Upper lobe of left lung (tissue), 4 donors: ENCODE results near the gene GPR137.

Experiments used
- CTCF ChIP-seq, 6 experiments: fragments of 450-650 bp in 4 of 6; fragments of 200-600 bp in 2 of 6; sonication (generic) in 2 of 6; IDR thresholded peaks; one replicate each; pipeline ENCODE4 v1.5.1; 2016 to 2019; ENCODE audit warnings: antibody characterized with exemption in 6 of 6
- EP300 ChIP-seq, 4 donors: sonication (generic); formaldehyde crosslinking; IDR thresholded peaks; one replicate each; pipeline ENCODE4 v1.5.1; 2017; ENCODE audit warnings: antibody characterized with exemption in 4 of 4, control low read depth in 2 of 4
- POLR2A ChIP-seq, 4 donors: fragments of 450-650 bp; IDR thresholded peaks; one replicate each; pipeline ENCODE4 v1.5.1; 2016 to 2017; ENCODE audit warnings: antibody characterized with exemption in 4 of 4, mild to moderate bottlenecking in 2 of 4
- POLR2AphosphoS5 ChIP-seq, 2 donors: sonication (generic); formaldehyde crosslinking; IDR thresholded peaks; one replicate each; pipeline ENCODE4 v1.5.1; 2017; ENCODE audit warnings: antibody characterized with exemption in 2 of 2

- TF ChIP-seq CTCF (IDR thresholded peaks at IDR 0.05) (no peak), POLR2AphosphoS5 (IDR thresholded peaks at IDR 0.05) (no peak), POLR2A (IDR thresholded peaks at IDR 0.05) (no peak), EP300 (IDR thresholded peaks at IDR 0.05) (no peak)
Measured at GRCh38 chr11:64254326-64254725, 31.3 kb upstream of the GPR137 start.
